GM12878 (cell line): ENCODE results near the gene EHHADH.

Experiments used
- BACH1 ChIP-seq: fragments of 450-650 bp; IDR thresholded peaks from 2 replicates; pipeline ENCODE4 v1.6.1; 2017; ENCODE audit warnings: mild to moderate bottlenecking, borderline replicate concordance
- CBX5 ChIP-seq: sonication (generic); IDR thresholded peaks from 2 replicates; pipeline ENCODE4 v1.6.1; 2016; ENCODE audit warnings: low read depth, moderate library complexity, mild to moderate bottlenecking, inconsistent platforms
- CHD1 ChIP-seq: IDR thresholded peaks from 2 replicates; pipeline ENCODE4 v1.6.1; 2012; ENCODE audit warnings: low read depth, low read length, improper control_type of control experiment
- CTCF ChIP-seq, 3 experiments: IDR thresholded peaks in 2 of 3; conservative IDR thresholded peaks in 1 of 3; 2 replicates each; pipeline ENCODE4 v1.5.1; 2011; ENCODE audit warnings: low read depth in 3 of 3, low read length in 3 of 3, mild to moderate bottlenecking in 3 of 3, control low read depth in 2 of 3, moderate library complexity in 2 of 3, inconsistent platforms in 1 of 3, mixed read lengths in 1 of 3; ENCODE audit not compliant: control insufficient read depth in 2 of 3, insufficient read depth in 1 of 3; ENCODE audit errors: extremely low read depth in 1 of 3
- MEF2A ChIP-seq: IDR thresholded peaks from 2 replicates; pipeline ENCODE4 v1.6.1; 2011; ENCODE audit warnings: low read depth, mild to moderate bottlenecking, low read length, moderate library complexity; ENCODE audit not compliant: insufficient read depth
- NFIC ChIP-seq: IDR thresholded peaks from 2 replicates; pipeline ENCODE4 v1.6.1; 2012; ENCODE audit warnings: low read depth, mild to moderate bottlenecking, inconsistent platforms, low read length, moderate library complexity
- POLR2A ChIP-seq: IDR thresholded peaks from 2 replicates; pipeline ENCODE4 v1.6.1; 2011; ENCODE audit warnings: low read depth, mild to moderate bottlenecking, low read length
- POLR2AphosphoS5 ChIP-seq: IDR thresholded peaks from 2 replicates; pipeline ENCODE4 v1.6.1; 2011; ENCODE audit warnings: mild to moderate bottlenecking, low read length, inconsistent platforms
- RFX5 ChIP-seq: IDR thresholded peaks from 2 replicates; pipeline ENCODE4 v1.6.1; 2011; ENCODE audit warnings: low read depth, low read length, improper control_type of control experiment
- SMC3 ChIP-seq: IDR thresholded peaks from 2 replicates; pipeline ENCODE4 v1.6.1; 2011; ENCODE audit warnings: low read length, improper control_type of control experiment, borderline replicate concordance
- TAF1 ChIP-seq: IDR thresholded peaks from 2 replicates; pipeline ENCODE4 v1.6.1; 2011; ENCODE audit warnings: mild to moderate bottlenecking, low read depth, low read length, borderline replicate concordance
- ZNF622 ChIP-seq: fragments of 450-650 bp; IDR thresholded peaks from 2 replicates; pipeline ENCODE4 v1.6.1; 2017; ENCODE audit warnings: mild to moderate bottlenecking, inconsistent platforms
- ZNF687 ChIP-seq: fragments of 450-650 bp; IDR thresholded peaks from 2 replicates; pipeline ENCODE4 v1.6.1; 2017; ENCODE audit warnings: mild to moderate bottlenecking, moderate library complexity

GRCh38 chr3:185270956-185271332 lies 17.1 kb upstream of the EHHADH start:
- no peak for TF ChIP-seq CBX5
- no peak for TF ChIP-seq CTCF (IDR thresholded peaks at IDR 0.05 in 2 of 3, conservative IDR thresholded peaks at IDR 0.05 in 1 of 3; ENCODE audit: control insufficient read depth in 2 of 3, extremely low read depth in 1 of 3, insufficient read depth in 1 of 3, low read depth in 3 of 3, low read length in 3 of 3)
- no peak for TF ChIP-seq CHD1
- TF ChIP-seq TAF1: no peak
- TF ChIP-seq NFIC: no peak
- no peak for TF ChIP-seq SMC3
- TF ChIP-seq BACH1: no peak
- no peak for TF ChIP-seq ZNF687
- TF ChIP-seq MEF2A: no peak
- TF ChIP-seq RFX5: no peak
- no peak for TF ChIP-seq POLR2A
- TF ChIP-seq POLR2AphosphoS5: no peak
- no peak for TF ChIP-seq ZNF622
